Spleen (tissue), 13 donors: ENCODE results near the gene SUCLG1. TPM values are rescaled to one million over a fixed set of nuclear protein-coding genes. Genes with fewer than 3 reads are reported as not detected.

Experiments used
- DNase-seq: peaks from one replicate; pipeline ENCODE4 v3.0.0-alpha.2; 2020
- H3K27ac ChIP-seq, 8 donors: fragments of 200-600 bp; sonication (generic) in 7 of 8; 1 replicate in 4 of 8; 2 replicates in 4 of 8; pipeline versions ENCODE4 v1.5.0 to v1.8.0; 2016 to 2021; ENCODE audit warnings: inconsistent platforms in 4 of 8, mild to moderate bottlenecking in 4 of 8, moderate library complexity in 1 of 8
- H3K27me3 ChIP-seq, 7 donors: fragments of 200-600 bp; sonication (generic) in 6 of 7; replicated peaks in 1 of 7; 1 replicate in 4 of 7; 2 replicates in 3 of 7; pipeline versions ENCODE4 v1.5.0 to v1.8.0; 2016 to 2021; ENCODE audit warnings: inconsistent platforms in 3 of 7, mild to moderate bottlenecking in 1 of 7
- H3K36me3 ChIP-seq, 6 donors: fragments of 200-600 bp; sonication (generic) in 5 of 6; 1 replicate in 4 of 6; 2 replicates in 2 of 6; pipeline versions ENCODE4 v1.5.0 to v1.8.0; 2016 to 2021; ENCODE audit warnings: inconsistent platforms in 2 of 6
- H3K4me1 ChIP-seq, 6 donors: fragments of 200-600 bp; sonication (generic) in 5 of 6; 1 replicate in 3 of 6; 2 replicates in 3 of 6; pipeline versions ENCODE4 v1.5.0 to v1.8.0; 2016 to 2021; ENCODE audit warnings: inconsistent platforms in 3 of 6
- H3K4me3 ChIP-seq, 8 donors: fragments of 200-600 bp; sonication (generic) in 7 of 8; 1 replicate in 4 of 8; 2 replicates in 4 of 8; pipeline versions ENCODE4 v1.5.0 to v1.8.0; 2016 to 2021; ENCODE audit warnings: inconsistent platforms in 4 of 8, mild to moderate bottlenecking in 4 of 8, moderate library complexity in 2 of 8
- H3K9me3 ChIP-seq, 8 donors: fragments of 200-600 bp; sonication (generic) in 7 of 8; 1 replicate in 4 of 8; 2 replicates in 4 of 8; pipeline versions ENCODE4 v1.5.0 to v1.8.0; 2016 to 2021; ENCODE audit warnings: inconsistent platforms in 4 of 8
- CTCF ChIP-seq, 11 experiments: fragments of 200-600 bp in 7 of 11; fragments of 450-650 bp in 4 of 11; sonication (generic) in 4 of 11; IDR thresholded peaks in 8 of 11; conservative IDR thresholded peaks in 3 of 11; 1 replicate in 7 of 11; 2 replicates in 4 of 11; pipeline versions ENCODE4 v1.4.0 to v1.8.0; 2016 to 2021; ENCODE audit warnings: antibody characterized with exemption in 11 of 11, inconsistent platforms in 4 of 11, mild to moderate bottlenecking in 1 of 11
- POLR2A ChIP-seq, 3 donors: fragments of 450-650 bp; IDR thresholded peaks; one replicate each; pipeline ENCODE4 v1.5.1; 2017; ENCODE audit warnings: antibody characterized with exemption in 3 of 3, mild to moderate bottlenecking in 1 of 3
- POLR2AphosphoS5 ChIP-seq, 3 donors: sonication (generic); formaldehyde crosslinking; IDR thresholded peaks; one replicate each; pipeline ENCODE4 v1.5.1; 2017; ENCODE audit warnings: antibody characterized with exemption in 3 of 3
- WGBS, 5 donors: extraction: QIAGEN DNeasy Blood & Tissue Kit in 3 of 5; methylation state at CpG; one replicate each; pipeline versions ENCODE4 v1.1.5 to v1.1.7; 2013 to 2018; 5-methylcytosine and 5-hydroxymethylcytosine counted together
- intact Hi-C: fragments of 100-400 bp; cut with DNase I; formaldehyde crosslinking; loops from one replicate; pipeline ENCODE4 v1.15.0; 2023; ENCODE audit warnings: low total_unique reads
- long read RNA-seq, 2 donors: transcript quantifications; one replicate each; lab custom pipeline, GENCODE V29; 2026
- polyA plus RNA-seq, 3 donors: library from polyadenylated mRNA; stranded (reverse); fragments of 200-250 nt; gene quantifications; one replicate each; pipeline ENCODE4 v1.2.1, GENCODE V29; 2013
- total RNA-seq, 7 donors: library from RNA; depleted of rRNA in 3 of 7; stranded (reverse); fragments of >200 nt in 3 of 7; fragmentation: NEBNext Ultra II Directional in 4 of 7; extraction: Animal tissue kit (Norgen Biotek cat#: 25700) in 4 of 7; gene quantifications; one replicate each; pipeline versions ENCODE4 v1.1.0 to v1.2.1, GENCODE V29; 2016 to 2021
- donor health status: healthy with polysubstance abuse.
- donor health status: DM: no; HTN: no; CAD: no; lungs with moderate emphysema.
- donor health status: DM: no; HTN: no; CAD: no.
- donor health status: Bipolar disorder and iron deficiency.
- donor health status: healthy.
- donor health status: DM: no; HTN: no; CAD: no.
- donor health status: DM: yes; HTN: yes; CAD: no.

SUCLG1 gene
- total RNA-seq, result 10 to 100 TPM; 39.2 to 58.3 (median 44.5) TPM
- 10 to 100 TPM; 42.7 to 55.0 (median 52.3) TPM for polyA plus RNA-seq
- long read RNA-seq, donor 1, transcript SUCLG1-201 (9 exons, 1,475 nt), result minor isoform, 37 of 93 reads
- long read RNA-seq, donor 1, transcript SUCLG1-205 (2 exons, 1,765 nt), result major isoform, 56 of 93 reads
- long read RNA-seq, donor 1, partial matches to known transcripts, result 0 of 93 reads
- long read RNA-seq, donor 1, other reads (novel, unspliced or antisense), result 0 of 93 reads
- long read RNA-seq, donor 2, transcript SUCLG1-205 (2 exons, 1,765 nt), result major isoform, 56 of 93 reads
- long read RNA-seq, donor 2, transcript SUCLG1-201 (9 exons, 1,475 nt), result minor isoform, 24 of 93 reads
- long read RNA-seq, donor 2, partial matches to known transcripts, result 13 of 93 reads
- long read RNA-seq, donor 2, other reads (novel, unspliced or antisense), result 0 of 93 reads

DNA sequence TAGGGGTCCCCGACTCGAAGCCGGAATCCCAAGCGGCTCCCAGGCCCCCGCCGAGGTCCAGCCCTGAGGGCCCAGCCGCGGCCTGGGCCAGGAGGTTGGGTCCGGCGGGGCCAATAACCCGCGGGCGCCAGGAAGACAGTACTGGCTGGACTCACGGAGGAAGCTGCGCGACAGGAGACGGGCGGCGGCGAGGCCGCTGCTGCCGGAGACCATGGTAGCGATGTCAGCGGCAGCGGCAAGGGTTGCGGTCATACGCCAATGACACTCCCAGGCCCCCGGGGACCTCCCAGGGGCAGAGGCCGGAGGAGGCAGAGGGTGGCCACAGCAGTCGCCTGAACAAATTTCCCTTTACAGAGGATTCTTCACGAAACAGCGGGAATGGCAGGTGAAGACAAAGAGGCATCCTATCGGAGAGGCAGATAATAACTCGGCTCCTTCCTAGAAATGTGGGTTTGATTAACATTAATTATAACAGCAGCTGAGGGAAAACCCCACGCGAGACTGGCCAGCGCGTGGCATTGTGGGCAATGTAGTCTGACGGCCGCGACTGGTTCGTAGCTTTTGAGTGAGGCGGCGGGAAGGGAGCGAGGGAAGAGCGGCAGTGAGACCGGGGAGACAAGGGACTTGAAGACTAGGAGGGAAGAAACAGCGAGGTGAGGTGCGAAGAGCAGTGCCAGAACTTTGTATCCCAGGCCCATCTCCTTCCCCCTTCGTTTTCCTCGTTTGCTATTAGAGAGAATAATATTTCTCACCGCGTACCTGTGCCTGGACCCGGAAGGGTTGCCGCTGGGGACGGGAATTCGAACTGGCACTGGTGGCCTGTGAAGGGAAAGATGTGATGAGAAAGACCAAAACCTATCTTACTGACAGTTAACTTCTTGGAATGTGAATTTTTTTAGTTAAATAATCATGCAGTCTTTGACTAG lies at the start of gene SUCLG1:
SUCLG1 (minus strand) TSS at position 263 of the 926 bp plus-strand sequence; CDS start at position 252, 11 bp downstream.
- Histone ChIP-seq H3K27me3 (no peaks in the 10 kb centered on the region), H3K4me3 (peak within 1 kb of the TSS; percentile 69 to 93 (median 86)), H3K4me1 (peaks cover 7 to 60% (median 38%) of the 10 kb centered on the region in 6 donors), H3K9me3 (no peaks in the 10 kb centered on the region), H3K36me3 (peaks cover 0 to 2% (median 0%) of the 10 kb centered on the region in 6 donors), H3K27ac (peak within 1 kb of the TSS; percentile 70 to 96 (median 91))
- peak; percentile 88 to 94 (median 93) for TF ChIP-seq POLR2AphosphoS5 (IDR thresholded peaks at IDR 0.05)
- peak in 1 of 11 experiments; percentile 28 for TF ChIP-seq CTCF (IDR thresholded peaks at IDR 0.05 in 8 of 11, conservative IDR thresholded peaks at IDR 0.05 in 3 of 11)
- peak in 2 of 3 donors; percentile 6 to 14 for TF ChIP-seq POLR2A (IDR thresholded peaks at IDR 0.05)
- 0 to 2% (median 0%) methylated on average over 31 to 57 of the region's 57 CpGs for WGBS, 5 donors
- peak; percentile 98 for DNase-seq
- intact Hi-C loops, result no loop called here

DNA sequence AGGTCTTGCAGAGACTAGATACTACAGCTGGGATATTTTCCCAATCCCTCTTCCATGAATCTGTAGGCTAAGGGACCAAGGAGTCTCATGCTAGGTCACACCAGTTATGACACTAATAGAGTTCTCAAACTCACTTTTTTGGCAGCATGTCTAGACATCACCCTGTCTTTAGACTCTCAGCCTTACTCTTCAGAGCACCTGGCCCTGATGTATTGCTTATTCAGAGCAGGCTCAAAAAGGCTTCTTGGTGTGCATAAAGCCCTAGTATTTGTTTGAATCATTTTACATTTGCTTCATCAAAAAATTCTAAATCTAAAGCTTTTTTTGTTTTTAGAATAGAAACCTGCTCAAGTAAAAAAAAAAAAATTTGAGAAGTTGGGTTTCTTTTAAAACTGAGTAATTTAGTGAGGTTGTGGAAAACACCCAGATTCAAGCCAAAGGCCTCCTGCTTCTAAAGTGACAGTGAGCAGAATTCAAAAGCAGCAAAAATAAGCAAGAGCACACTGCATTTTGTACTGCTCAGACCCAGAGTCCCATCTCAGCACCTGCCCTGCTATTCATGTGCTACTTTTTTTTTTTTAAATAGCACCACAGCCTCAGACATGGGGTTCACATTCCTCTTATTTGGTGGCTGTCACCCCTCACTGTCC lies 39.2 kb upstream of the SUCLG1 start:
- intact Hi-C loops, result loop anchor here (5.0 to 10.0 kb wide), 3 partner anchors 127 to 429 kb away; no protein-coding TSS in a partner anchor
- no peak for TF ChIP-seq POLR2AphosphoS5 (IDR thresholded peaks at IDR 0.05)
- no peak for TF ChIP-seq POLR2A (IDR thresholded peaks at IDR 0.05)
- TF ChIP-seq CTCF (IDR thresholded peaks at IDR 0.05 in 8 of 11, conservative IDR thresholded peaks at IDR 0.05 in 3 of 11), result no peak
- Histone ChIP-seq H3K9me3 (peaks cover 0 to under 1% (median 0%) of the 10 kb centered on the region in 8 donors), H3K4me1 (peaks cover 0 to 5% (median 0%) of the 10 kb centered on the region in 6 donors), H3K4me3 (no peak overlapping the region), H3K27ac (no peak overlapping the region), H3K27me3 (peaks cover 0 to 7% (median 0%) of the 10 kb centered on the region in 7 donors), H3K36me3 (no peaks in the 10 kb centered on the region)
- no peak for DNase-seq

- Histone ChIP-seq H3K27ac (no peak overlapping the region), H3K4me1 (peaks cover 0 to 5% (median 0%) of the 10 kb centered on the region in 6 donors), H3K27me3 (peaks cover 0 to 7% (median 0%) of the 10 kb centered on the region in 7 donors), H3K36me3 (no peaks in the 10 kb centered on the region), H3K9me3 (no peaks in the 10 kb centered on the region), H3K4me3 (no peak overlapping the region)
- no peak for DNase-seq
- no peak for TF ChIP-seq CTCF (IDR thresholded peaks at IDR 0.05 in 8 of 11, conservative IDR thresholded peaks at IDR 0.05 in 3 of 11)
- TF ChIP-seq POLR2A (IDR thresholded peaks at IDR 0.05), result no peak
- TF ChIP-seq POLR2AphosphoS5 (IDR thresholded peaks at IDR 0.05), result no peak
- 92 to 95% (median 94%) methylated on average over 3 of the region's 3 CpGs for WGBS, 5 donors
- intact Hi-C loops, result loop anchor here (5.0 to 10.0 kb wide), 3 partner anchors 128 to 430 kb away; no protein-coding TSS in a partner anchor
Measured at GRCh38 chr2:84497285-84497684, 38.2 kb upstream of the SUCLG1 start.
